Heart right ventricle (tissue), 16 donors: ENCODE data around the gene MYCT1. TPM values are rescaled to one million over a fixed set of nuclear protein-coding genes. Genes with fewer than 3 reads are reported as not detected.
A peak's percentile ranks its signal among the peaks of the same experiment; 100 is the strongest.

ENCODE experiments used
- ATAC-seq, 8 donors: fragments of 200-7000 bp; cut with Tn5 transposase; one replicate each; pipeline ENCODE4 v1.9.1; 2020; ENCODE audit warnings: mild to moderate bottlenecking in 8 of 8, moderate library complexity in 8 of 8, moderate number of reproducible peaks in 1 of 8
- DNase-seq, 2 donors: peaks; one replicate each; pipeline ENCODE4 v3.0.0-alpha.2; 2020
- H3K27ac ChIP-seq, 10 donors: fragments of 200-600 bp; sonication (generic) in 2 of 10; one replicate each; pipeline versions ENCODE4 v1.5.0 to v1.8.0; 2020 to 2022; ENCODE audit warnings: mild to moderate bottlenecking in 3 of 10
- H3K27me3 ChIP-seq, 7 donors: fragments of 200-600 bp; one replicate each; pipeline ENCODE4 v1.8.0; 2021 to 2022; ENCODE audit warnings: mild to moderate bottlenecking in 2 of 7
- H3K36me3 ChIP-seq, 9 donors: fragments of 200-600 bp; sonication (generic) in 1 of 9; one replicate each; pipeline versions ENCODE4 v1.5.0 to v1.8.0; 2020 to 2022; ENCODE audit warnings: mild to moderate bottlenecking in 2 of 9
- H3K4me1 ChIP-seq, 9 donors: fragments of 200-600 bp; sonication (generic) in 1 of 9; one replicate each; pipeline versions ENCODE4 v1.5.0 to v1.8.0; 2020 to 2022; ENCODE audit warnings: mild to moderate bottlenecking in 4 of 9
- H3K4me3 ChIP-seq, 10 donors: fragments of 200-600 bp; sonication (generic) in 2 of 10; one replicate each; pipeline versions ENCODE4 v1.5.0 to v1.8.0; 2020 to 2022; ENCODE audit warnings: mild to moderate bottlenecking in 7 of 10, moderate library complexity in 2 of 10
- H3K9me3 ChIP-seq, 11 donors: fragments of 200-600 bp in 10 of 11; sonication (generic) in 2 of 11; one replicate each; pipeline versions ENCODE4 v1.5.0 to v1.8.0; 2013 to 2022; ENCODE audit warnings: mild to moderate bottlenecking in 2 of 11, control low read depth in 1 of 11, moderate library complexity in 1 of 11
- CTCF ChIP-seq, 9 donors: fragments of 200-600 bp; sonication (generic) in 2 of 9; IDR thresholded peaks; one replicate each; pipeline versions ENCODE4 v1.5.0 to v1.8.0; 2021 to 2022; ENCODE audit warnings: antibody characterized with exemption in 9 of 9, mild to moderate bottlenecking in 5 of 9, moderate library complexity in 1 of 9
- WGBS, 2 donors: extraction: QIAGEN DNeasy Blood & Tissue Kit; methylation state at CpG; one replicate each; pipeline ENCODE4 v1.1.7; 2013; ENCODE audit warnings: inconsistent platforms in 1 of 2; 5-methylcytosine and 5-hydroxymethylcytosine counted together
- intact Hi-C, 10 donors: fragments of 100-400 bp; cut with DNase I; formaldehyde crosslinking; loops; one replicate each; pipeline versions ENCODE4 v1.11.1 to v1.14.2; 2022
- long read RNA-seq, 3 donors: library from polyadenylated mRNA; unstranded; transcript quantifications; one replicate each; pipeline ENCODE4 v2.0.0, GENCODE V29; 2020 to 2021
- polyA plus RNA-seq, 2 donors: library from polyadenylated mRNA; stranded (reverse); fragments of 200-250 nt; gene quantifications; one replicate each; pipeline ENCODE4 v1.2.3, GENCODE V29; 2013
- total RNA-seq, 10 donors: library from RNA; stranded (reverse); fragmentation: NEBNext Ultra II Directional in 3 of 10; extraction: Animal tissue kit (Norgen Biotek cat#: 25700) in 3 of 10; gene quantifications; one replicate each; pipeline versions ENCODE4 v1.2.1 to v1.2.4, GENCODE V29; 2021 to 2023
- donor health status: Arrhythmogenic right ventricular cardiomyopathy.
- donor health status: ischemic (EF 13 %, LVEDD 7.1; RV severe dilation, severe dysfunction).
- donor health status: healthy with polysubstance abuse.
- donor health status: DM: no; HTN: yes; CAD: no.
- donor health status: DM: no; HTN: no; CAD: no.
- donor health status: ischemic (EF 25% LVEDD 6.9; RV normal size, moderate dysfunction).
- donor health status: ischemic (EF 25% LVEDD 5.7; RV mildly dilated, moderate dysfunction).
- donor health status: healthy.
- donor health status: DM: yes; HTN: yes; CAD: no.
- donor health status: Ischemic cardiomyopathy.
- donor health status: ischemic (EF 35%, LVEDD 5.7; RV mildly dilated, moderate dysfunction).
- donor health status: nonischemic (EF 11% LVEDD 7.7; RV severe dilation, severe dysfunction).
- donor health status: DM: yes; HTN: yes; CAD: no.
- donor health status: PGD.
- donor health status: ischemic (EF 29% LVEDD 5.4; RV normal size, mild dysfunction).
- donor health status: nonischemic (EF 23%, LVEDD 6.1; RV moderate dilation, normal function).

MYCT1 gene
- total RNA-seq = 10 to 100 TPM; 11.0 to 22.6 (median 16.7) TPM
- polyA plus RNA-seq = 10 to 100 TPM; 13.6 to 21.0 TPM
- long read RNA-seq, donor 1, partial matches to known transcripts = 2 of 4 reads
- long read RNA-seq, donor 1, other reads (novel, unspliced or antisense) = 1 of 4 reads
- long read RNA-seq, donor 2, partial matches to known transcripts = 4 of 10 reads
- long read RNA-seq, donor 2, other reads (novel, unspliced or antisense) = 2 of 10 reads
- long read RNA-seq, donor 3, transcript MYCT1-201 (2 exons, 3,030 nt) = major isoform, 32 of 48 reads
- long read RNA-seq, donor 3, partial matches to known transcripts = 8 of 48 reads
- long read RNA-seq, donor 3, other reads (novel, unspliced or antisense) = 7 of 48 reads

GRCh38 chr6:152697634-152698033 is at the start of gene MYCT1:
Gene MYCT1 (plus strand): TSS chr6:152697897. CDS start chr6:152697903, 6 bp downstream.
- ATAC-seq (peak; percentile 55 to 89 (median 79)), DNase-seq (peak in 1 of 2 donors; percentile 46)
- Histone ChIP-seq H3K9me3 (no peaks in the 10 kb centered on the region), H3K36me3 (no peaks in the 10 kb centered on the region), H3K27ac (peak within 1 kb of the TSS; percentile 50 to 85 (median 70)), H3K4me1 (peaks cover 0 to 36% (median 0%) of the 10 kb centered on the region in 9 donors), H3K27me3 (peaks cover 0 to 17% (median 0%) of the 10 kb centered on the region in 7 donors), H3K4me3 (peak within 1 kb of the TSS in 9 of 10 donors; percentile 19 to 58 (median 47))
- intact Hi-C loops = loop anchor here in 1 of 10 donors (5.0 kb wide), 1 partner anchor 60 kb away; the partner anchor contains the start of gene SYNE1
- TF ChIP-seq CTCF (IDR thresholded peaks at IDR 0.05) = no peak
- WGBS, 2 donors = 42 to 54% methylated on average over 2 of the region's 2 CpGs

- Histone ChIP-seq H3K27ac (no peak overlapping the region), H3K4me1 (no peaks in the 10 kb centered on the region), H3K9me3 (no peaks in the 10 kb centered on the region), H3K27me3 (no peaks in the 10 kb centered on the region), H3K36me3 (no peaks in the 10 kb centered on the region), H3K4me3 (no peak overlapping the region)
- no peak for TF ChIP-seq CTCF (IDR thresholded peaks at IDR 0.05)
- ATAC-seq (peak in 4 of 8 donors; percentile 25 to 74 (median 48)), DNase-seq (no peak)
- intact Hi-C loops = loop anchor here in 5 of 10 donors (10.0 kb wide), 2 partner anchors 93 to 163 kb away; no protein-coding TSS in a partner anchor
- WGBS, 2 donors = 64 to 83% methylated on average over 2 of the region's 2 CpGs
These were observed 49.6 kb upstream of the MYCT1 start for GRCh38 chr6:152648105-152648504.

- Histone ChIP-seq H3K4me1 (no peaks in the 10 kb centered on the region), H3K36me3 (no peaks in the 10 kb centered on the region), H3K27ac (no peak overlapping the region), H3K27me3 (peaks cover 0 to 3% (median 0%) of the 10 kb centered on the region in 7 donors), H3K4me3 (no peak overlapping the region), H3K9me3 (no peaks in the 10 kb centered on the region)
- 77 to 82% methylated on average over 3 of the region's 3 CpGs for WGBS, 2 donors
- no peak for ATAC-seq
- no peak for DNase-seq
- no peak for TF ChIP-seq CTCF (IDR thresholded peaks at IDR 0.05)
- intact Hi-C loops = no loop called here
These were observed 45.7 kb upstream of the MYCT1 start for GRCh38 chr6:152651986-152652385.

- ATAC-seq = no peak
- 80 to 84% methylated on average over 3 of the region's 3 CpGs for WGBS, 2 donors
These were observed 35.9 kb upstream of the MYCT1 start for GRCh38 chr6:152661776-152662175.

More at GRCh38 chr6:152661776-152662175, 35.9 kb upstream of the MYCT1 start:
- intact Hi-C loops = loop anchor here in 1 of 10 donors (10.0 kb wide), 1 partner anchor 177 kb away; no protein-coding TSS in a partner anchor
- H3K4me3 ChIP-seq = no peak overlapping the region
- H3K4me1 ChIP-seq = no peaks in the 10 kb centered on the region
- TF ChIP-seq CTCF (IDR thresholded peaks at IDR 0.05) = no peak
- H3K36me3 ChIP-seq = no peaks in the 10 kb centered on the region
- H3K27me3 ChIP-seq = no peaks in the 10 kb centered on the region
- H3K27ac ChIP-seq = no peak overlapping the region
- H3K9me3 ChIP-seq = peaks cover 0 to 5% (median 0%) of the 10 kb centered on the region in 11 donors
- no peak for DNase-seq
